ENCODE data around the gene USP30. TPM values are rescaled to one million over a fixed set of nuclear protein-coding genes. Genes with fewer than 3 reads are reported as not detected.

USP30 gene
- total and polyA plus RNA-seq, 7 experiments from 2014 or later, result 7.8 to 15.7 (median 12.9) TPM

DNA sequence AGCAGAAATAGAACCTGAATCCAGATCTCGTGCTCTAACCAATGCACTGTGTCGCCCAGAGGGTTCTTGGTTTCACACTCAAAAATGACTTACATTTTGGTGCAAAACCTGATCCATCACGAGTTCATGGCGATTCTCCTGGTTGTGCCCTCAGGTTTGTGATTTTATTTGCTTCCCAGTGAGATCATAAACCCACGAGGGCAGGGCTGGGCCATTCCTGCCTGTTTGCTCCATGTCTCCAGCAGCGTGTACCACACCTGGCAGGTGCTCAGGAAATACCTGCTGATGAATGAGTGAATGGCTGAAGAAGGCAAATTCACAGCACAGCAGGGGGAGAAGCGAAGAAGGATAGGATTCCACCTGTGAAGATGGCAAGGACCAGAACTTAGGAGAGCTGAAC lies 73.4 kb downstream of the USP30 start:
- H3K27me3 Mint-ChIP-seq, result peaks cover 0 to 2% (median 0%) of the 10 kb centered on the region in 5 donors

DNA sequence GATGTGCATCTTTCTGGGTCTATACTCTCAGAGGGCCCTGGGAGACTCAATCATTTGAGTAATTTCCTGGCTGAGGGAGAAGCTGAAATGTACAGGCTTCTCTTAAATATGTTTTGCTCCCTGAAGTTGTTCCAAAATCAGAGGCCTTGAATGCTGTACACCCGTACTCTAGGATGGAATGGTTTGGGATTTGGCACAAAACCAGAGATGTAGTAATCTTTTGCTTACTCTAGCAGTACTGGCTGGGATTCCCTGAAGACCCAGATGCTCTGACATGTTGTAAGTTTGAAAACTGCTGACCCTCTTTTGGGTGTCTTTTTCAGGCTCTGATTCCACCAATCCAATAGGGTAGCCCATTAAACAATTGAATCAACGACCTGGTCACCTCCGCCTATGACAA lies 74.4 kb downstream of the USP30 start:
- no peaks in the 10 kb centered on the region for H3K4me1 ChIP-seq (ENCODE audit: control insufficient read depth in 2 of 2, insufficient read depth in 2 of 2, low read length in 2 of 2)
- ChIA-PET CTCF (interaction anchor here (0.9 kb wide), 1 partner anchor 230 kb away, joined by 3 read pairs; no protein-coding TSS in a partner anchor), POLR2A (no interaction called here)
- intact Hi-C loops (cut with micrococcal nuclease), result no loop called here
- no peak overlapping the region for H3K4me3 Mint-ChIP-seq
- ATAC-seq (no peak), DNase-seq (no peak)
- H3K9me3 Mint-ChIP-seq, result peaks cover 0 to 1% (median 0%) of the 10 kb centered on the region in 11 donors
- no peaks in the 10 kb centered on the region for H3K36me3 ChIP-seq (ENCODE audit: control insufficient read depth in 2 of 3, insufficient read depth in 3 of 3, low read length in 3 of 3)
- H3K27me3 ChIP-seq (ENCODE audit: control insufficient read depth in 2 of 2, insufficient read depth in 2 of 2, low read length in 2 of 2), result no peaks in the 10 kb centered on the region
- H3K36me3 Mint-ChIP-seq, result peaks cover 0 to 10% (median 0%) of the 10 kb centered on the region in 5 donors
- no peaks in the 10 kb centered on the region for H3K9me3 ChIP-seq (ENCODE audit: control insufficient read depth in 2 of 3, low read length in 3 of 3)
- no peak overlapping the region for H3K4me3 ChIP-seq (ENCODE audit: low read length)
- H3K27me3 Mint-ChIP-seq, result peaks cover 0 to 4% (median 0%) of the 10 kb centered on the region in 5 donors
- H3K27ac Mint-ChIP-seq, result no peak overlapping the region
- H3K27ac ChIP-seq (ENCODE audit: low read depth, low read length), result no peak overlapping the region
- peaks cover 0 to 5% (median 0%) of the 10 kb centered on the region in 7 donors for H3K4me1 Mint-ChIP-seq

More for the DNA sequence above, 73.4 kb downstream of the USP30 start:
- H3K27me3 ChIP-seq (ENCODE audit: control insufficient read depth in 2 of 2, insufficient read depth in 2 of 2, low read length in 2 of 2), result no peaks in the 10 kb centered on the region
- Mint-ChIP-seq H3K27ac (no peak overlapping the region), H3K4me3 (no peak overlapping the region), H3K9me3 (peaks cover 0 to 1% (median 0%) of the 10 kb centered on the region in 11 donors), H3K36me3 (peaks cover 0 to 10% (median 0%) of the 10 kb centered on the region in 5 donors), H3K4me1 (peaks cover 0 to 5% (median 0%) of the 10 kb centered on the region in 7 donors)
- ATAC-seq (no peak), DNase-seq (no peak)
- no peaks in the 10 kb centered on the region for H3K9me3 ChIP-seq (ENCODE audit: control insufficient read depth in 2 of 3, low read length in 3 of 3)
- intact Hi-C loops (cut with micrococcal nuclease), result no loop called here
- H3K4me3 ChIP-seq (ENCODE audit: low read length), result no peak overlapping the region
- ChIA-PET POLR2A (no interaction called here), CTCF (no interaction called here)
- no peak overlapping the region for H3K27ac ChIP-seq (ENCODE audit: low read depth, low read length)
- no peaks in the 10 kb centered on the region for H3K4me1 ChIP-seq (ENCODE audit: control insufficient read depth in 2 of 2, insufficient read depth in 2 of 2, low read length in 2 of 2)
- no peaks in the 10 kb centered on the region for H3K36me3 ChIP-seq (ENCODE audit: control insufficient read depth in 2 of 3, insufficient read depth in 3 of 3, low read length in 3 of 3)

DNA sequence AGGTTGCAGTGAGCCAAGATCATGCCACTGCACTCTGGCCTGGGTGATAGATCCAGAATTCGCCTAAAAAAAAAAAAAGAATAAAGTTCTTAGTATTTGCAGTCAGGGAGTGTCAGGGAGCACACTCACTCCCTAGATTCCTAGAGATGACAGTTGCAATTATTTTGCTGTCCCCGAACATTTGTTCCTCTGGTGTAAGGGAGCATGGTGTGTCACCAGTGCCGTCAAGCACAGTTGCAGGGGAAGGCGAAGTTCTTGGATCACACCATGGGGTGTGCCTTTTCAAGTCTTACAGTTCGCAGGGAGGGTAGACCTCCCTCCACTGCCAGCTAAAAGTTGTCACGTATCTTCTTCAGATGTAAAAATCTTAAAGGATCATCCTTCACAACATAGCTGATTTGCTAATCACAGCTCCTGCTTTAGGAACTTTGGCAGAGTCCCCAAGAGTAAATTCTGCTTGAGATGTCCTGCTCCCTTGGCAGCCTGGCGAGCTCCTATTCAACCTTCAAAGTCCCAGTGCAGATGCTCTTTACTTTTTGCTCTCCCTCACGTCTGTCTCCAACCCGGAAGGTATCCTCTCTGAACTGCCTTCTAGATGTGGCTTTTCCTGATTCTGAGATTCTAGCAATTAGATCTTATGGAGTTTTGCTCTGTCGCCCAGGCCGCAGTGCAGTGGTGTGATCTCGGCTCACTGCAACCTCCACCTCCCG lies 75.3 kb downstream of the USP30 start:
- Histone ChIP-seq H3K9me3 (ENCODE audit: control insufficient read depth in 2 of 3, low read length in 3 of 3) (no peaks in the 10 kb centered on the region), H3K36me3 (ENCODE audit: control insufficient read depth in 2 of 3, insufficient read depth in 3 of 3, low read length in 3 of 3) (no peaks in the 10 kb centered on the region), H3K4me3 (ENCODE audit: low read length) (no peak overlapping the region), H3K27me3 (ENCODE audit: control insufficient read depth in 2 of 2, insufficient read depth in 2 of 2, low read length in 2 of 2) (no peaks in the 10 kb centered on the region), H3K4me1 (ENCODE audit: control insufficient read depth in 2 of 2, insufficient read depth in 2 of 2, low read length in 2 of 2) (no peaks in the 10 kb centered on the region), H3K27ac (ENCODE audit: low read depth, low read length) (no peak overlapping the region)
- DNase-seq (no peak), ATAC-seq (no peak)
- intact Hi-C loops (cut with micrococcal nuclease), result no loop called here
- H3K27ac Mint-ChIP-seq, result no peak overlapping the region
- H3K4me3 Mint-ChIP-seq, result no peak overlapping the region
- H3K36me3 Mint-ChIP-seq, result peaks cover 0 to 10% (median 0%) of the 10 kb centered on the region in 5 donors
- POLR2A ChIA-PET, result no interaction called here
- CTCF ChIA-PET, result interaction anchor here (0.9 kb wide), 1 partner anchor 231 kb away, joined by 3 read pairs; no protein-coding TSS in a partner anchor
- peaks cover 0 to 4% (median 0%) of the 10 kb centered on the region in 5 donors for H3K27me3 Mint-ChIP-seq
- peaks cover 0 to 5% (median 0%) of the 10 kb centered on the region in 7 donors for H3K4me1 Mint-ChIP-seq
- H3K9me3 Mint-ChIP-seq, result peaks cover 0 to 1% (median 0%) of the 10 kb centered on the region in 11 donors

DNA sequence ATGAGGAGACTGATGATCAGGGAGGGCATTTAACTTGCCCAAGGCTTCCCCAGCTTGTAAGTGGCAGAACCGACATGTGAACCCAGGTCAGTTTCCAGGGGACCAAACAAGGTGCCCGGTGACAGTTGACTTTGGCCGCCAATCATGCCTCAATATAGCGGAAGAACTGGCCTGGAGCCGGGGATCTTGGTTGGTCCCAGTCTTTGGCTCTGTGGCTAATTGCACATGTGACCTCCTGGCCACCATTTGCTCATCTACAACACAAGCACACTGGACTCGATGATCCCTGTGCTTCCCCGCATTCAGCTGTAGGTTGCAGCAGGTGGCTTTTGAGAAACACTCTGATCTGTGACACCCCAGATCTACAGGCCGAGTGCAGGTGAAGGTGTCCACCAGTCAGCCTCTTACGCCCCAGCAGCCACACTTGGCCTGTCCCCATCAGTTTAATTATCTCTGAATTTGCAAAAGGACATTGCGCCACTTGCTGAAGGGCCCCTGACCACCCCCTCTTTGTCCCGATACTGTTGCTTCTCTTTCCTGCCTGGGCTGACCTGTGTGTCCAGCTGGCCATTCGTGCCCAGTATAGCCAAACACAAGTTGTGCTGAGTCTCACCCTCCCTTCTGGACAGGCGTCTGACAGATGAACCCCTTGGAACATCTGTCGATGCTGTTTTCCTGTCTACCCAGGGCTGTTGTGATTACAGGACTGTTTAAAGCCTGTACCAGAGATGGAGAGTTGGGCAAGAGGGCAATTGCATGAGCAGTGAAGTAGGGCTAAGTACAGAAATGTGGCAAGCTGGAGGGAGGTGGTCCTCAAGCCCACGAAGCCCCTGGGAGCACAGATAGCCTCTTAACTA lies 78.1 kb downstream of the USP30 start:
- Mint-ChIP-seq H3K9me3 (peaks cover 0 to 3% (median 0%) of the 10 kb centered on the region in 11 donors), H3K4me3 (no peak overlapping the region), H3K36me3 (peaks cover 0 to 8% (median 0%) of the 10 kb centered on the region in 5 donors), H3K27ac (no peak overlapping the region), H3K4me1 (peaks cover 0 to 3% (median 0%) of the 10 kb centered on the region in 7 donors), H3K27me3 (peaks cover 0 to 7% (median 4%) of the 10 kb centered on the region in 5 donors)
- ChIA-PET CTCF (no interaction called here), POLR2A (no interaction called here)
- Histone ChIP-seq H3K4me3 (ENCODE audit: low read length) (no peak overlapping the region), H3K27me3 (ENCODE audit: control insufficient read depth in 2 of 2, insufficient read depth in 2 of 2, low read length in 2 of 2) (no peaks in the 10 kb centered on the region), H3K36me3 (ENCODE audit: control insufficient read depth in 2 of 3, insufficient read depth in 3 of 3, low read length in 3 of 3) (no peaks in the 10 kb centered on the region), H3K9me3 (ENCODE audit: control insufficient read depth in 2 of 3, low read length in 3 of 3) (no peaks in the 10 kb centered on the region), H3K27ac (ENCODE audit: low read depth, low read length) (no peak overlapping the region), H3K4me1 (ENCODE audit: control insufficient read depth in 2 of 2, insufficient read depth in 2 of 2, low read length in 2 of 2) (no peaks in the 10 kb centered on the region)
- intact Hi-C loops (cut with micrococcal nuclease), result no loop called here
- DNase-seq, result no peak
- no peak for ATAC-seq

DNA sequence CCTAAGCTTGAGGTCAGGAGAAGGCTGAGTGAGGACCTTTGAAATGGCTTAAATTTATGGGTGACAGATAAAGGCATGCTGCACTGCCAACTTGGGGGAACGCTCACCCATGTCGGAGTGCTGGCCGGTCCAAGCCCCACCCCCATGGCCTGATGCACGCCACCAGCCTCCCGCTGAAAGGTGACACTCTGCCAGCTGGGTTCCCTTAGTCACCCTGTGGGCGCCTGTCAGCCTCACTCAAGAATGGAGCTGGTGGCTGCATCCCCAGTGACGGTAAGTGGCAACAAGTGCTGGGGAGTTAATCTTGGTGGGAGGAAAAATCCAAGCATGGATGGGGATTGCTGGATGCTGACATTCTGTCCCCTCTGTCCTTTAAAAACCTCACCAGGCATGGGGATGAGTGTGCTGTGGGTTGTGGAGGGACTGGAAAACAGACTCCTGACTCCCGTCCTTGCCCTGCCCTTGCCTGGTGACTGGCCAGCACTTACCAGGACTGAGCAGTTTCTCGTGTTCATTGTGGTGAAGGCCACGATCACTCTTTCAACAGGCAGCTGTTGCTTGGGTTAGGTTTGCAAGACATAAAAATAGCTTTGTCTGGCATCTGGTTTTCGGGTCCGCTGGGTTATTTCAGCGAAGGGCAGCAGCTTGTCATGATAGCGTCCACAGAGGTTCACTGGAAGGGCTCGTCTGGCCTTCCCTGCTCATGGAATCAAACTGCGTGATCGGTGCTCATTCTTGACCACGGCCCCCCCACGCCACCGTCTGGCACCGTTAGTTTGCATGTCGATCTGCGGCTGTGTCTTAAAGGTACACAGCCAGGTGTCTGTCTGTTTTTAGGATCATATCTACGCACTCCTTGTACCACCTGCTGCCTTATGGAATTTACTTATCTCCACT lies 79.0 kb downstream of the USP30 start:
- no peak for DNase-seq
- no peak for ATAC-seq
- peaks cover 0 to 7% (median 0%) of the 10 kb centered on the region in 11 donors for H3K9me3 Mint-ChIP-seq
- H3K27ac Mint-ChIP-seq, result no peak overlapping the region
- H3K27me3 ChIP-seq (ENCODE audit: control insufficient read depth in 2 of 2, insufficient read depth in 2 of 2, low read length in 2 of 2), result no peaks in the 10 kb centered on the region
- no peaks in the 10 kb centered on the region for H3K4me1 ChIP-seq (ENCODE audit: control insufficient read depth in 2 of 2, insufficient read depth in 2 of 2, low read length in 2 of 2)
- ChIA-PET CTCF (no interaction called here), POLR2A (no interaction called here)
- H3K4me1 Mint-ChIP-seq, result peaks cover 0 to 3% (median 0%) of the 10 kb centered on the region in 7 donors
- no peak overlapping the region for H3K4me3 Mint-ChIP-seq
- intact Hi-C loops (cut with micrococcal nuclease), result no loop called here
- no peaks in the 10 kb centered on the region for H3K36me3 ChIP-seq (ENCODE audit: control insufficient read depth in 2 of 3, insufficient read depth in 3 of 3, low read length in 3 of 3)
- peaks cover 0 to 7% (median 4%) of the 10 kb centered on the region in 5 donors for H3K27me3 Mint-ChIP-seq
- peaks cover 0 to 4% (median 0%) of the 10 kb centered on the region in 5 donors for H3K36me3 Mint-ChIP-seq
- H3K9me3 ChIP-seq (ENCODE audit: control insufficient read depth in 2 of 3, low read length in 3 of 3), result no peaks in the 10 kb centered on the region
- H3K4me3 ChIP-seq (ENCODE audit: low read length), result no peak overlapping the region
- H3K27ac ChIP-seq (ENCODE audit: low read depth, low read length), result no peak overlapping the region

DNA sequence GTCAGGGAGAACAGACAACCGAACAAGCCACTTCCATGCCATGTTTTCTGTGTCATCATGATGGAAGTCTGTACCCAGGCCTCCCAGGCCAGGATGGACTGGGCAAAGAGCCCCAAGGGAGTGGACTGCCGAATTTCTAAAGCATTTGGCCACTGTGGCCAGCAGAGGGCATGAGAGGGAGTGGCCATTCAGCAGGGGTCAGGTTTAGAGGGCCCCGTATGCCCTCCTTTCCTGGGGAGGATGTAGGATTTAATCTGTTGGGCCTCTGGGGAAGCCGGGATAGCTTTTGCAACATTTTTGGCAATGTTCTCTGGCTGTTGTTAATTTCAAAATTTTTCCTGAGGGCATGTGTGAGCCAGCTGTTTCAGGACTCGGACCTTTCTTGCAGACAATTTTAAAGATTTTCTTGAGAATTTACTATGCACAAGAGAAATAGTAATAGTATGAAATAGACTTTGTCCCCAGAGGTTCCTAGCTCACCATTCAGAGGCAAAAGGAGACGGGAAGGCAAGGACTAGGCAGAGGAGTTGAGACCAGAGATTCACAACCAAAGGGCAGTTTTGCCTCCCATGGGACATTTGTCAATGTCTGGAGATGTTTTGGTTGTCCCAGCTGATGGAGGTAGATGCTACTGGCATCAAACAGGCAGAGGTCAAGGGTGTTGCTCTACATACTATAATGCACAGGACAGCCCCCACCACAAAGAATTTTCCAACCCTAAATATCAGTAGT lies 82.0 kb downstream of the USP30 start:
- H3K9me3 ChIP-seq (ENCODE audit: control insufficient read depth in 2 of 3, low read length in 3 of 3), result no peaks in the 10 kb centered on the region
- no peaks in the 10 kb centered on the region for H3K27me3 ChIP-seq (ENCODE audit: control insufficient read depth in 2 of 2, insufficient read depth in 2 of 2, low read length in 2 of 2)
- no peak overlapping the region for H3K27ac ChIP-seq (ENCODE audit: low read depth, low read length)
- H3K4me3 ChIP-seq (ENCODE audit: low read length), result no peak overlapping the region
- ChIA-PET POLR2A (no interaction called here), CTCF (no interaction called here)
- H3K4me1 ChIP-seq (ENCODE audit: control insufficient read depth in 2 of 2, insufficient read depth in 2 of 2, low read length in 2 of 2), result no peaks in the 10 kb centered on the region
- H3K9me3 Mint-ChIP-seq, result peaks cover 0 to 11% (median under 1%) of the 10 kb centered on the region in 11 donors
- peaks cover 0 to 3% (median 0%) of the 10 kb centered on the region in 7 donors for H3K4me1 Mint-ChIP-seq
- no peak overlapping the region for H3K27ac Mint-ChIP-seq
- DNase-seq, result no peak
- H3K36me3 ChIP-seq (ENCODE audit: control insufficient read depth in 2 of 3, insufficient read depth in 3 of 3, low read length in 3 of 3), result no peaks in the 10 kb centered on the region
- no peak for ATAC-seq
- peaks cover 0 to 11% (median 0%) of the 10 kb centered on the region in 5 donors for H3K36me3 Mint-ChIP-seq
- peaks cover 0 to 7% (median 4%) of the 10 kb centered on the region in 5 donors for H3K27me3 Mint-ChIP-seq
- no peak overlapping the region for H3K4me3 Mint-ChIP-seq
- intact Hi-C loops (cut with micrococcal nuclease), result no loop called here

Measured in naive thymus-derived CD4-positive, alpha-beta T cell (primary cell).